ENCODE data around the gene NSF. TPM values are rescaled to one million over a fixed set of nuclear protein-coding genes. Genes with fewer than 3 reads are reported as not detected.

Gene NSF
- total and polyA plus RNA-seq, 10 of the 15 experiments (the other 5 are each of a cell fraction or from before 2014, with no cell fraction given) = 6.8 to 25.6 (median 16.8) TPM

DNA sequence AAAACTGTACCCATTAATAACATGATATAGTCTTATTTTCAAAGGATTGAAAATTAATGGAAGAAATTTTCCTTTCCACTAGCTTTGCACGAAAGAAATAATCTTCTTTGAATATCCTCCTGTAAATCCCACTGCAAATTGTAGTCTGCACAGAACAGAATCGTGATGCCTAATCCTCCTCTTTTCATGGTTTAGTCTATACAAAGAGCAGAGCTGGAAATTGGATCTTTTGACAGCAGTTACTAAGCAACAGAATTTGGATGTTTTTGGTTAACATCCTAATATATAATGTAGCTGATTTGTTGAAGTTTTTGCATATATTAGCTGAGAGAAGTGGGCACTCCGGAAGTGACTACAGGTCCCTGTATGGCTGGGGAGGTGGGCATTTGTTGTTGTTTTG is 129.4 kb downstream of the NSF start (continued):
- TF ChIP-seq, protein P1, sequence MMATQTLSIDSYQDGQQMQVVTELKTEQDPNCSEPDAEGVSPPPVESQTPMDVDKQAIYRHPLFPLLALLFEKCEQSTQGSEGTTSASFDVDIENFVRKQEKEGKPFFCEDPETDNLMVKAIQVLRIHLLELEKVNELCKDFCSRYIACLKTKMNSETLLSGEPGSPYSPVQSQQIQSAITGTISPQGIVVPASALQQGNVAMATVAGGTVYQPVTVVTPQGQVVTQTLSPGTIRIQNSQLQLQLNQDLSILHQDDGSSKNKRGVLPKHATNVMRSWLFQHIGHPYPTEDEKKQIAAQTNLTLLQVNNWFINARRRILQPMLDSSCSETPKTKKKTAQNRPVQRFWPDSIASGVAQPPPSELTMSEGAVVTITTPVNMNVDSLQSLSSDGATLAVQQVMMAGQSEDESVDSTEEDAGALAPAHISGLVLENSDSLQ (IDR thresholded peaks at IDR 0.05) = no peak
- TF ChIP-seq YY1 (IDR thresholded peaks at IDR 0.05; ENCODE audit: low read depth, low read length) (no peak), CHD2 (IDR thresholded peaks at IDR 0.05; ENCODE audit: borderline replicate concordance, low read depth, low read length) (no peak)
- TF ChIP-seq, protein P2, sequence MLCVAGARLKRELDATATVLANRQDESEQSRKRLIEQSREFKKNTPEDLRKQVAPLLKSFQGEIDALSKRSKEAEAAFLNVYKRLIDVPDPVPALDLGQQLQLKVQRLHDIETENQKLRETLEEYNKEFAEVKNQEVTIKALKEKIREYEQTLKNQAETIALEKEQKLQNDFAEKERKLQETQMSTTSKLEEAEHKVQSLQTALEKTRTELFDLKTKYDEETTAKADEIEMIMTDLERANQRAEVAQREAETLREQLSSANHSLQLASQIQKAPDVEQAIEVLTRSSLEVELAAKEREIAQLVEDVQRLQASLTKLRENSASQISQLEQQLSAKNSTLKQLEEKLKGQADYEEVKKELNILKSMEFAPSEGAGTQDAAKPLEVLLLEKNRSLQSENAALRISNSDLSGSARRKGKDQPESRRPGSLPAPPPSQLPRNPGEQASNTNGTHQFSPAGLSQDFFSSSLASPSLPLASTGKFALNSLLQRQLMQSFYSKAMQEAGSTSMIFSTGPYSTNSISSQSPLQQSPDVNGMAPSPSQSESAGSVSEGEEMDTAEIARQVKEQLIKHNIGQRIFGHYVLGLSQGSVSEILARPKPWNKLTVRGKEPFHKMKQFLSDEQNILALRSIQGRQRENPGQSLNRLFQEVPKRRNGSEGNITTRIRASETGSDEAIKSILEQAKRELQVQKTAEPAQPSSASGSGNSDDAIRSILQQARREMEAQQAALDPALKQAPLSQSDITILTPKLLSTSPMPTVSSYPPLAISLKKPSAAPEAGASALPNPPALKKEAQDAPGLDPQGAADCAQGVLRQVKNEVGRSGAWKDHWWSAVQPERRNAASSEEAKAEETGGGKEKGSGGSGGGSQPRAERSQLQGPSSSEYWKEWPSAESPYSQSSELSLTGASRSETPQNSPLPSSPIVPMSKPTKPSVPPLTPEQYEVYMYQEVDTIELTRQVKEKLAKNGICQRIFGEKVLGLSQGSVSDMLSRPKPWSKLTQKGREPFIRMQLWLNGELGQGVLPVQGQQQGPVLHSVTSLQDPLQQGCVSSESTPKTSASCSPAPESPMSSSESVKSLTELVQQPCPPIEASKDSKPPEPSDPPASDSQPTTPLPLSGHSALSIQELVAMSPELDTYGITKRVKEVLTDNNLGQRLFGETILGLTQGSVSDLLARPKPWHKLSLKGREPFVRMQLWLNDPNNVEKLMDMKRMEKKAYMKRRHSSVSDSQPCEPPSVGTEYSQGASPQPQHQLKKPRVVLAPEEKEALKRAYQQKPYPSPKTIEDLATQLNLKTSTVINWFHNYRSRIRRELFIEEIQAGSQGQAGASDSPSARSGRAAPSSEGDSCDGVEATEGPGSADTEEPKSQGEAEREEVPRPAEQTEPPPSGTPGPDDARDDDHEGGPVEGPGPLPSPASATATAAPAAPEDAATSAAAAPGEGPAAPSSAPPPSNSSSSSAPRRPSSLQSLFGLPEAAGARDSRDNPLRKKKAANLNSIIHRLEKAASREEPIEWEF (IDR thresholded peaks at IDR 0.05; ENCODE audit: insufficient replicate concordance, low read depth, low read length) = no peak

DNA sequence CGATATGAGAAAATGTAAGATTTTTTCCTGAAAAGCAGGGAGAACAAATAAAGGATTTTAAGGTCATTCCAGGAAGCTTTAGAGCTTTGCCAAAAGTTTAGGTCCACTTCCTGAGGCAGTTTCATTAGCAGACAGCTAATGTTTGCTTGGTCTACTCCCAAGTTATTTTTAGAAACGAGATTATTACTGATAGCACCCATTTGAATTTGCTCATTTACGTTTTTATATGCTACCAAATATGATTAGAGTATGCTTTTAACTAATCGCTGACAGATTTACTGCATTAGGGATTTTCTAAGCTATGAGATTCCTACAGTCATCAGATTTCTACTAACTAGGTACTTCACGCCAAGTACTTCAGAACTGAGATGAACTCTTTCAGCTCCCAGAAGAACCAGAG is 129.9 kb downstream of the NSF start:
- Histone ChIP-seq H3K79me2 (ENCODE audit: control insufficient read depth, insufficient read depth, low read length) (no peaks in the 10 kb centered on the region), H3K27ac (ENCODE audit: control insufficient read depth, insufficient read depth) (no peak overlapping the region), H4K20me1 (ENCODE audit: control insufficient read depth, insufficient read depth) (no peaks in the 10 kb centered on the region), H3K9me3 (replicated peaks; ENCODE audit: control insufficient read depth, insufficient read depth, low read length) (no peaks in the 10 kb centered on the region), H3K27me3 (replicated peaks in 1 of 2; ENCODE audit: control insufficient read depth in 2 of 2, insufficient read depth in 2 of 2, low read length in 1 of 2) (no peaks in the 10 kb centered on the region), H3K36me3 (ENCODE audit: control insufficient read depth in 2 of 2, insufficient read depth in 2 of 2, low read length in 1 of 2) (peaks cover 4 to 5% of the 10 kb centered on the region in 2 experiments; a peak in 2 of 4 replicates), H3K9ac (ENCODE audit: control insufficient read depth, insufficient read depth, low read length) (no peak overlapping the region), H3K4me1 (ENCODE audit: control insufficient read depth, insufficient read depth, low read length) (0 out of 2 replicates have a peak, but pooled peaks cover 3% of the 10 kb centered on the region), H2AFZ (ENCODE audit: control insufficient read depth, low read depth, low read length) (no peak overlapping the region), H3K4me2 (ENCODE audit: control insufficient read depth, insufficient read depth) (no peak overlapping the region), H3K4me3 (no peak overlapping the region)
- in situ Hi-C loops (cut with MboI) = no loop called here
- ChIA-PET RAD21 (ENCODE audit: unreplicated experiment) (no interaction called here), CTCF (interaction anchor here (0.7 kb wide), 1 partner anchor 115 kb away, joined by 3 read pairs; no protein-coding TSS in a partner anchor), POLR2A (interaction anchor here (0.5 to 1.1 kb wide), 2 partner anchors 12 to 577 kb away, joined by 3 to 5 read pairs; no protein-coding TSS in a partner anchor), SMC1A (ENCODE audit: uncharacterized antibody, unreplicated experiment) (interaction anchor here (0.6 to 0.9 kb wide), 2 partner anchors 610 to 934 kb away, joined by 3 read pairs; no protein-coding TSS in a partner anchor)
- no peak for DNase-seq (ENCODE audit: low read depth, low spot score)
- FAIRE-seq = no peak
- no TSS peak for BruUV-seq (replicated peaks)
- WGBS (ENCODE audit: insufficient coverage, insufficient replicate concordance, low lambda C conversion rate, missing lambda C conversion rate) = 76% methylated on average over 5 of the region's 5 CpGs
- intact Hi-C loops (cut with micrococcal nuclease; ENCODE audit: unreplicated experiment) = no loop called here
- no peak for ATAC-seq
- TF ChIP-seq ZZZ3 (IDR thresholded peaks at IDR 0.05; ENCODE audit: control insufficient read depth, insufficient read length, low read depth) = no peak
- no peak for TF ChIP-seq RB1 (IDR thresholded peaks at IDR 0.05; ENCODE audit: borderline replicate concordance)
- no peak for TF ChIP-seq NR2F1 (conservative IDR thresholded peaks at IDR 0.05)
- TF ChIP-seq, protein P3, sequence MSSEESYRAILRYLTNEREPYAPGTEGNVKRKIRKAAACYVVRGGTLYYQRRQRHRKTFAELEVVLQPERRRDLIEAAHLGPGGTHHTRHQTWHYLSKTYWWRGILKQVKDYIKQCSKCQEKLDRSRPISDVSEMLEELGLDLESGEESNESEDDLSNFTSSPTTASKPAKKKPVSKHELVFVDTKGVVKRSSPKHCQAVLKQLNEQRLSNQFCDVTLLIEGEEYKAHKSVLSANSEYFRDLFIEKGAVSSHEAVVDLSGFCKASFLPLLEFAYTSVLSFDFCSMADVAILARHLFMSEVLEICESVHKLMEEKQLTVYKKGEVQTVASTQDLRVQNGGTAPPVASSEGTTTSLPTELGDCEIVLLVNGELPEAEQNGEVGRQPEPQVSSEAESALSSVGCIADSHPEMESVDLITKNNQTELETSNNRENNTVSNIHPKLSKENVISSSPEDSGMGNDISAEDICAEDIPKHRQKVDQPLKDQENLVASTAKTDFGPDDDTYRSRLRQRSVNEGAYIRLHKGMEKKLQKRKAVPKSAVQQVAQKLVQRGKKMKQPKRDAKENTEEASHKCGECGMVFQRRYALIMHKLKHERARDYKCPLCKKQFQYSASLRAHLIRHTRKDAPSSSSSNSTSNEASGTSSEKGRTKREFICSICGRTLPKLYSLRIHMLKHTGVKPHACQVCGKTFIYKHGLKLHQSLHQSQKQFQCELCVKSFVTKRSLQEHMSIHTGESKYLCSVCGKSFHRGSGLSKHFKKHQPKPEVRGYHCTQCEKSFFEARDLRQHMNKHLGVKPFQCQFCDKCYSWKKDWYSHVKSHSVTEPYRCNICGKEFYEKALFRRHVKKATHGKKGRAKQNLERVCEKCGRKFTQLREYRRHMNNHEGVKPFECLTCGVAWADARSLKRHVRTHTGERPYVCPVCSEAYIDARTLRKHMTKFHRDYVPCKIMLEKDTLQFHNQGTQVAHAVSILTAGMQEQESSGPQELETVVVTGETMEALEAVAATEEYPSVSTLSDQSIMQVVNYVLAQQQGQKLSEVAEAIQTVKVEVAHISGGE (CRISPR knock-in tag; IDR thresholded peaks at IDR 0.05) = no peak
- no peak for TF ChIP-seq CBX3 (IDR thresholded peaks at IDR 0.05; ENCODE audit: borderline replicate concordance, low read depth)
- TF ChIP-seq PML (IDR thresholded peaks at IDR 0.05; ENCODE audit: low read length) = no peak

Data from GM12878 (cell line).